Breast epithelium (tissue), 3 donors: ENCODE measurements around the gene DHRS12.

Source experiments
- CTCF ChIP-seq, 3 donors: fragments of 450-650 bp; IDR thresholded peaks; one replicate each; pipeline ENCODE4 v1.5.1; 2016 to 2017; ENCODE audit warnings: antibody characterized with exemption in 3 of 3, mild to moderate bottlenecking in 3 of 3, moderate library complexity in 3 of 3
- POLR2A ChIP-seq: fragments of 450-650 bp; IDR thresholded peaks from one replicate; pipeline ENCODE4 v1.6.1; 2016; ENCODE audit warnings: antibody characterized with exemption, mild to moderate bottlenecking, moderate library complexity

GRCh38 chr13:51784097-51784496, 19.9 kb downstream of the DHRS12 start:
- TF ChIP-seq CTCF (IDR thresholded peaks at IDR 0.05) (no peak), POLR2A (no peak)
